ENCODE data around the gene CYBA.

Gene CYBA

DNA sequence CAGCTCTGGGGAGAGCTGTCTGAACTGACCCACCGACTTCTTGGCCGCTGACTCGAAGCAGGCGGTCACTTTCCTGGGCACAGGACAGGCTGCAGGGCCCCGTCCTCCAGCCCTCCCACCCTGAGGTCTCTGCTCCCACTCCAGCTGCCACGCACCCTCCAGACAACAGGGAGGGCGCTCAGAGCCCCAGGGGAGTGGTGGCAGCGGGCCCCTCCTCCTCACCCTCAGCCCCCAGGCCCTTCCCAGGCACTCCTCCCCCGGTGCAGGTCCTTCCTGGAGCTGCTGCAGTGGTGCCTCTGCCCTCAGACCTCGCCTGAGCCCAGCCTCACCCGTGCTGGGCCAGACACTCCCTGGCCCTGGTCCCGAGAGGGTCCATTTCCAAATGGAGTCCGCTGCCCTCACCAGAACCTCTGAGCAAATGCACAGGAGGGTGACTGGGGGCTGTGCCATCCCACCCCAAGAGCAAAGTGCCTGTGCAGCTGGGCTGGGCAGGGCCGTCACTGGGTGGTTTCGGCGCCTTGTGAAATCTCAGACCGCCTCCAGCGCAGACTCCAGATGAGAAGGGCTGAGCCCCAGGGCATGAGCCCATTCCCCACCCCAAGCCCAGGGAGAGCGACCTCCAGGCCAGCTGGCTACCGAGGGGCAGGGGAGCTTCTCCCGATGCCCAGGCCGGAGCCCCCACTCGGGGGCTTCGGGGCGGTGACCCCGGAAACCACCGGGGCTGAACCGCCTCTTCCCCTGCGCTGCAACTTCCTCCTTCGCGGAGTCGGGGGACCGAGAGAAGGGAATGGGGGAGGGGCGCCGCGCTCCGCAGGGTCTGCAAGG is 717 bp downstream of the CYBA start:
- no peaks in the 10 kb centered on the region for H3K27me3 ChIP-seq (ENCODE audit: insufficient read depth, poor library complexity, severe bottlenecking)
- H3K4me1 ChIP-seq (ENCODE audit: insufficient read depth, poor library complexity, severe bottlenecking) = no peaks in the 10 kb centered on the region
- TF ChIP-seq, protein P1, sequence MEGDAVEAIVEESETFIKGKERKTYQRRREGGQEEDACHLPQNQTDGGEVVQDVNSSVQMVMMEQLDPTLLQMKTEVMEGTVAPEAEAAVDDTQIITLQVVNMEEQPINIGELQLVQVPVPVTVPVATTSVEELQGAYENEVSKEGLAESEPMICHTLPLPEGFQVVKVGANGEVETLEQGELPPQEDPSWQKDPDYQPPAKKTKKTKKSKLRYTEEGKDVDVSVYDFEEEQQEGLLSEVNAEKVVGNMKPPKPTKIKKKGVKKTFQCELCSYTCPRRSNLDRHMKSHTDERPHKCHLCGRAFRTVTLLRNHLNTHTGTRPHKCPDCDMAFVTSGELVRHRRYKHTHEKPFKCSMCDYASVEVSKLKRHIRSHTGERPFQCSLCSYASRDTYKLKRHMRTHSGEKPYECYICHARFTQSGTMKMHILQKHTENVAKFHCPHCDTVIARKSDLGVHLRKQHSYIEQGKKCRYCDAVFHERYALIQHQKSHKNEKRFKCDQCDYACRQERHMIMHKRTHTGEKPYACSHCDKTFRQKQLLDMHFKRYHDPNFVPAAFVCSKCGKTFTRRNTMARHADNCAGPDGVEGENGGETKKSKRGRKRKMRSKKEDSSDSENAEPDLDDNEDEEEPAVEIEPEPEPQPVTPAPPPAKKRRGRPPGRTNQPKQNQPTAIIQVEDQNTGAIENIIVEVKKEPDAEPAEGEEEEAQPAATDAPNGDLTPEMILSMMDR (IDR thresholded peaks at IDR 0.05; ENCODE audit: poor library complexity, severe bottlenecking) = no peak
- DNase-seq (ENCODE audit: low spot score) (no peak), ATAC-seq (ENCODE audit: low read depth) (0 out of 3 replicates have a peak, but pooled peaks have one; percentile 3)
- peaks cover 36% of the 10 kb centered on the region for H3K36me3 ChIP-seq (ENCODE audit: low read depth)
- peak overlapping the region; percentile 42 for H3K4me3 ChIP-seq (ENCODE audit: severe bottlenecking)
- H3K27ac ChIP-seq (ENCODE audit: poor library complexity, severe bottlenecking) = peak overlapping the region; percentile 38
- H3K9me3 ChIP-seq (ENCODE audit: severe bottlenecking) = no peaks in the 10 kb centered on the region

DNA sequence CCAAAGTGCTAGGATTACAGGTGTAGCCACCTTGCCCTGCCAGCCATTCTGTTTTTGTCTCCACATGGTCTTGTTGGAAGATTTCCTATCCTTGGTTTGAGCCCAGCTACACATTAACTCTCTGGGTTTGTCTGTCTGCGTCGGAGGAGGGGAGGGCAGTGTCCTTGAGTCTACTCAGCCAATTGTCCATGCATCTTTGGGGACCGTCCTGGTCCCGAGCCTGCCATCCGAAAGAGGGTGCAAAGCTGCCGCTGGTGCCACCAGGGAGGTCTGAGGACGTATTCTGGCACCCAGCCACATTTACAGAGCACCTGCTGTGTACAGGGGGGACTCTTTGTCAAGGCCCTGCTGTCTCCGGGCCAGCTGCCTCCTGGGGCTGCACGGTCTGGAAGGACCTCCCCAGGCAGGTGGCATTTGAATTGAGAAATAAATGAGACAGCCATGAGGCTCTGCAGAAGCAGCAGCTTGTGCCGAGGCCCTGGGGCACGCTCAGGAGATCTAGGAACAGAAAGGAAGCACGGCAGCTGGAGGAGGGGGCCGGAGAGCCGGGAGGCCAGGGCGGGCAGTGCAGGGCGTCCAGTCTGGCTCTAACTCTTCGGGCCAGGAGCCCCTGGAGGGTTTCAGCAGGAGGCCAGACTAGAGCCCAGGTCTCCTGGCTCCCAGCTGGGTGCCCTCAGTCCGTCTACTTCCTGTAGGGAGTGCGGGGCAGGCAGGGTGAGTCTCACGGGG is 1.5 kb downstream of the CYBA start:
- no peaks in the 10 kb centered on the region for H3K9me3 ChIP-seq (ENCODE audit: severe bottlenecking)
- no peak overlapping the region for H3K27ac ChIP-seq (ENCODE audit: poor library complexity, severe bottlenecking)
- H3K27me3 ChIP-seq (ENCODE audit: insufficient read depth, poor library complexity, severe bottlenecking) = no peaks in the 10 kb centered on the region
- ATAC-seq (ENCODE audit: low read depth) (no peak), DNase-seq (ENCODE audit: low spot score) (no peak)
- H3K4me3 ChIP-seq (ENCODE audit: severe bottlenecking) = no peak overlapping the region
- TF ChIP-seq, protein P1 (IDR thresholded peaks at IDR 0.05; ENCODE audit: poor library complexity, severe bottlenecking) = no peak
- peaks cover 28% of the 10 kb centered on the region for H3K36me3 ChIP-seq (ENCODE audit: low read depth)
- H3K4me1 ChIP-seq (ENCODE audit: insufficient read depth, poor library complexity, severe bottlenecking) = no peaks in the 10 kb centered on the region

DNA sequence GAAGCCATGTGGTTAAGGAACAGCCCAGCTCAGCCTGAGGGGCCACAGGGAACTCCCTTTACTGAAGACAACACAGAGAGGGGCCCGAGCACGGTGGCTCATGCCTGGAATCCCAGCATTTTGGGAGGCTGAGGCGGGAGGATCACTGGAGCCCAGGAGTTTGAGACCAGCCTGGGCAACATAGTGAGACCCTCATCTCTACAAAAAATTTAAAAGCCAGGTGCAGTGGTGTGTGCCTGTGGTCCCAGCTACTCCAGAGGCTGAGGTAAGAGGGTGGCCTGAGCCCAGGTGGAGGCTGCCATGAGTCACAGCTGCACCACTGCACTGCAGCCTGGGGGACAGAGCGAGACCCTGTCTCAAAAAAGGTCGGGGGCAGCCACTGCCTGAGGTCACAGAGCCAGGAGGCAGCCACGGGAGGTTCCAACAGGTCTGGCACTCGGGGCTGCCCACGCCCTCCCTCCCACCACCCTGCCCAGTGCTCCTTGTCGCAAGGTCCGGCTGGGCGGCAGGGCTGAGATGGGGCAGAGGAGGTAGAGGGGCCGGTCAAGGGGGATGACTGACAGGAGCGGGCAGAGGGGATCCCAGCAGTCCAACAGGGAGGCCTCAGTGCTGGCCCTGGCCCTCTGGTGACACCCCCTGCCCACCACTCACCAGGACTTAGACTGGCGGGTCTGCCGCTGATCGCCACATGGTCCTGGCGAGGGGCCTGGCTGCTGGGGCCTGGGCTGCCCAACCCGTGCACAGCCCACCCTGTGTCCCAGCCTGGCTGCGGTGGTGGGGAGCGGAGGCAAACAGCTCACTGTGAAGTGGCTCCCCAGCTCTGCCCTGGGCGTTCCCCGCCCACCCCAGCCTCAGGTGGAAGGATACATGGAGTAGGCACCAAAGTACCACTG is 3.4 kb downstream of the CYBA start:
- Histone ChIP-seq H3K4me3 (ENCODE audit: severe bottlenecking) (no peak overlapping the region), H3K36me3 (ENCODE audit: low read depth) (peaks cover 9% of the 10 kb centered on the region), H3K27ac (ENCODE audit: poor library complexity, severe bottlenecking) (no peak overlapping the region), H3K4me1 (ENCODE audit: insufficient read depth, poor library complexity, severe bottlenecking) (no peaks in the 10 kb centered on the region), H3K27me3 (ENCODE audit: insufficient read depth, poor library complexity, severe bottlenecking) (no peaks in the 10 kb centered on the region), H3K9me3 (ENCODE audit: severe bottlenecking) (no peaks in the 10 kb centered on the region)
- DNase-seq (ENCODE audit: low spot score) (no peak), ATAC-seq (ENCODE audit: low read depth) (0 out of 3 replicates have a peak, but pooled peaks have one; percentile 3)
- TF ChIP-seq, protein P1 (IDR thresholded peaks at IDR 0.05; ENCODE audit: poor library complexity, severe bottlenecking) = no peak

DNA sequence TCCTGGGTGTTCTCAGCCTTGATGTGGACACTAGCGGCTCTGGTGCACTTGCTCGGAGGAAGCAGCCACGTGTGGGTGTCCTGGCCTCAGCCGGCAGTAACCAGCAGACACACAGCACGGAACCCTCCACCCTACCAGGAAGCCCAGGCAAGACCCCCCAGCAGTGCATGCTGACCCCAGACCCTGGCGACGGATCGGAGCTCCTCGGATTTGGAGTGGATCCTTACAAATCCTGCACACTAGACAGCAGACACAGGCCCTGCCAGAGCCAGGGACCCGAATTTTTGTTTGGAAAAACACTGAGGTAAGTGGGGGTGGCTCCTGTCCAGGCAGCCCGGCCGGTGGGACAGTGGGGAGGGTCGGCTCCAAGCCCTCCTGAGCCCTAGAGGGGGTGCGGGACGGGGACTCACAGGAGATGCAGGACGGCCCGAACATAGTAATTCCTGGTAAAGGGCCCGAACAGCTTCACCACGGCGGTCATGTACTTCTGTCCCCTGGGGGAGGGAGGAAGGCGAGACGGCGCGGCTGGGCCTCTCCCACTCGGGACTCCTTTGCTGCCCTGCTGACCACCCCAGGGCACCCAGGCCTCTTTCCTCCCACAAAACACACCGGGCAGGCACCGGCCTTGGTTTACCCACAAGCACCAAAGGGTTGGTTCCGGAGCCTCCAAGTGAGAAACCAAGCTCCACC is 4.4 kb downstream of the CYBA start:
- Histone ChIP-seq H3K4me3 (ENCODE audit: severe bottlenecking) (no peak overlapping the region), H3K27ac (ENCODE audit: poor library complexity, severe bottlenecking) (no peak overlapping the region), H3K36me3 (ENCODE audit: low read depth) (peaks cover 3% of the 10 kb centered on the region), H3K4me1 (ENCODE audit: insufficient read depth, poor library complexity, severe bottlenecking) (no peaks in the 10 kb centered on the region), H3K9me3 (ENCODE audit: severe bottlenecking) (no peaks in the 10 kb centered on the region), H3K27me3 (ENCODE audit: insufficient read depth, poor library complexity, severe bottlenecking) (no peaks in the 10 kb centered on the region)
- no peak for ATAC-seq (ENCODE audit: low read depth)
- DNase-seq (ENCODE audit: low spot score) = peak; percentile 70
- TF ChIP-seq, protein P1 (IDR thresholded peaks at IDR 0.05; ENCODE audit: poor library complexity, severe bottlenecking) = no peak

Data from RWPE2 (cell line).